GM11168 (cell line): ENCODE measurements around the gene PHAF1.

Experiments
- in situ Hi-C: fragments of 300-500 bp; cut with MboI; formaldehyde crosslinking; loops from one replicate; pipeline ENCODE4 v1.12.0; 2022; ENCODE audit warnings: low sequenced_read_pairs; ENCODE audit not compliant: unreplicated experiment

Gene PHAF1

GRCh38 chr16:67174706-67175231, 65.0 kb downstream of the PHAF1 start:
- in situ Hi-C loops, result no loop called here

DNA sequence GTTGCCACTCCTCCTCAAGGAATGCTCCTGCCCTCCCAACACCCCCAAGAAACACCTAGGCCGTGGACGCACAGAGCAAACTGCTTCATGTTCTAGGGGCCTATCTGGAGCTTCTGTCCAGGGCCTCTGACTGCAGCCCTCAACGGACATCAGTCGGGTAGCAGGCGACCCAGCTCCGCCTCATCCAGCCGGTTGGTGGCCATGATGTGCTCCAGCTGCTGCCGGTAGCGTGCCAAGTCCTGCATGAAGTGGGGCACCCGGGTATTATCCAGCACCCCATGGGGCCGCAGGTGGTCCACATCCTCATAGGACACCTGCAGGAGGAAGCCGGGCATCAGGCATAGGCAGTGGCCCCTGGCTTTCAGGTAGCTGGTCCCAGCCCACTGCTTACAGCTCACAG, 66.9 kb downstream of the PHAF1 start:
- in situ Hi-C loops, result no loop called here

GRCh38 chr16:67177743-67178699, 68.3 kb downstream of the PHAF1 start:
- in situ Hi-C loops, result no loop called here

GRCh38 chr16:67179421-67180080, 69.8 kb downstream of the PHAF1 start:
- in situ Hi-C loops, result no loop called here

DNA sequence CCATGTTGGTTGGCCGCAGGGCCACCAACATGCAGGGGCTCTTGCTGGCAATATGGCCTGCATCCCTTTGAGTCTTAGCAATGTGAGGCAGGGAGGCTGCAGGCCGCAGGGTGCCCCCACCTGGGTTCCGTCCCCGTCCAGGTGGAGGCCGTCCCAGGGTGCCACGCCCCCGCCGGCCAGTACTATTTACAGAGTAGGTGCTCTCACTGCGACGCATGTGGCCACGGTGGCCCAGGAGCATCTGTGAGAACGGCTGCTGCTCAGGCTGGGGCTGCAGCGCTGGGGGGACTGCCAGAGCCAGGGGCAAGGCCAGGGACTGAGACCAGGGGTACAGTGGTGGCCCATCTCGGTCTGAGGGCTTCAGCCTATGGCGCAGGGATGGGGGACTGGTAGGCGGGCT, 70.4 kb downstream of the PHAF1 start:
- in situ Hi-C loops, result no loop called here

- in situ Hi-C loops, result no loop called here
Measured at GRCh38 chr16:67181346-67181745, 71.6 kb downstream of the PHAF1 start.

DNA sequence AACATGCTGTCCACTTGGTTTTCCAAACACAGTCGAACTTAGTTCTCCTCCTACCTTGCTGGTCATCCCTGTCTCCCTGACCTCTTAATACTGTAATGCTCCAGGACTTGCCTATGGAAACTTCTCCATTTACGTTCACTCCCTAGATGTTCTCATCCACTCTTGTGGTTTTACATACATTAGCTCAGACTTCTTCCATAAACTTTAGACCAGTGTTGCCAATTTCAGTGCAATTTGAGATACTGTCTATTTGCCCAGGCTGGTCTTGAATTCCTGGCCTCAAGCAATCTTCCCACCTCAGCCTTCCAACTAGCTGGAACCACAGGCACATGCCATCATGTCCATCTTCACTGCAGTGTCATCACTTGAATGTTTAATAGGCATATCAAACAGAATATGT, 72.5 kb downstream of the PHAF1 start:
- in situ Hi-C loops, result no loop called here

- in situ Hi-C loops, result no loop called here
Measured at GRCh38 chr16:67183284-67183626, 73.5 kb downstream of the PHAF1 start.

DNA sequence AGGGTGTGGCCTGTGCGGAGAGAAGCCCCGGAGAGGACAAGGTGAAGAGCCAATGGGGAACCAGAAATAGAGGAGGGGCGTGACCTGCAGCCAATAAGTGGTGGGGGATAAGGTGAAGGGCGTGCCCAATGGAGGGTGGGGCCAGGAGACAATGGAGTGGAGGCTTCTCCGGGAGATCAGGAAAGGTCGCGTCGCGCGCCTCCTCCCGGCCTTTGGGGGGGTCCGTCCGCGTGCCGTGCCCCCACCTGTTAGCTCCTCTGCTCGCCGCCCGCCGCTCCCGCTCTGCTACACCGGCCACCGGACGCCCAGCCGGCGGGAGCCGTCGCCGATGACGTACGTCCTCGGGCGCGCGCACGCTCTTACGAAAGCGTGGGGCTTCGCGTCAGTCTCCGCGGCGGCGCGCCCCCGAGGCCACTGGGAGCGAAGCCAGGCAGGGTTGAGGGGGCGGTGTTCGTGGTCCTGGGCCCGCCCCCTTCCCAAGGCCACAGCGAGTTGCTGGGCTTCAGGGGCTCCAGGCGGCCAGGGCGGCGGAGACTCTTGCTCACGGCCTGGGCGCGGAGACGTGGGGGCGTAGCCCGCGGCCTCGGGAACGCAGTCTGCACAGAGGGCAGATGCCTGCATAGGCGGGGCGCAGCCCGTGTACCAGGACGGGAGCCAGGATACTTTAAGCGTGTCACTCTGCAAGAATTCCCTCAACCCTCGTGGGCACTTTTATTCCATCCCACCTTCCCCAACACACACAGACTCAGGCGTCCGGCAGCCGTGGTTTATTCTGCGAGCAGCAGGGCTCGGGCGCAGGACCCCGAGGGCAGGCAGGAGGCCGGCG, 74.1 kb downstream of the PHAF1 start, which contains the start of gene MATCAP1:
MATCAP1 (minus strand) TSS at position 337 of the 826 bp plus-strand sequence. CDS start 3,353 bp downstream, outside the sequence.
- in situ Hi-C loops, result no loop called here

DNA sequence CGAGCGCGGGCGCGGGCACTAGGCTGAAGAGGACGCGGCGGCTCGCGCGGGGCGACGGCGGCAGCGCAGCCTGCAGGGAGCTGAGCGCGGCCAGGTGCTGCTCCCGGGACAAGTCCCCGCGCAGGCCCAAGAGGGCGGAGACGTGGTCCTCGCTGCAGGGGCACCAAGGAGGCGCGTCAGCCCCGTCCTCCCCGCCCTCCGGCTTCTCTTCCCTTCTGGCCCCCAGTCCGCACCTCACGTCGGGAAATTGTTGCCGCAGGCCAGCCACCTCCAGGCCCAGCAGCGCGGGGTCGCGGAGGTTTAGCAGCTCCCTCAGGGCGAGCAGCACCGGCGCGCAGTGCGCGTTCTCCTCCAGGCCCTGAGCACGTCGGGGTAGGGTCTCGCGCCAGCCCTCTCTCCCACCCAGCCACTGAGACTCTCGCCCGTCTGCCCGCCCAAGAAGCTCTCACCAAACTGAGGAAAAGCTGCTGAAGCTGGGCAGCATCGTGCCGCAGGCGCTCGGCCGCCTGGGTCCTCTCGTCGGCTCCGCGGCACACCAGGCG, 74.8 kb downstream of the PHAF1 start:
- in situ Hi-C loops, result no loop called here

DNA sequence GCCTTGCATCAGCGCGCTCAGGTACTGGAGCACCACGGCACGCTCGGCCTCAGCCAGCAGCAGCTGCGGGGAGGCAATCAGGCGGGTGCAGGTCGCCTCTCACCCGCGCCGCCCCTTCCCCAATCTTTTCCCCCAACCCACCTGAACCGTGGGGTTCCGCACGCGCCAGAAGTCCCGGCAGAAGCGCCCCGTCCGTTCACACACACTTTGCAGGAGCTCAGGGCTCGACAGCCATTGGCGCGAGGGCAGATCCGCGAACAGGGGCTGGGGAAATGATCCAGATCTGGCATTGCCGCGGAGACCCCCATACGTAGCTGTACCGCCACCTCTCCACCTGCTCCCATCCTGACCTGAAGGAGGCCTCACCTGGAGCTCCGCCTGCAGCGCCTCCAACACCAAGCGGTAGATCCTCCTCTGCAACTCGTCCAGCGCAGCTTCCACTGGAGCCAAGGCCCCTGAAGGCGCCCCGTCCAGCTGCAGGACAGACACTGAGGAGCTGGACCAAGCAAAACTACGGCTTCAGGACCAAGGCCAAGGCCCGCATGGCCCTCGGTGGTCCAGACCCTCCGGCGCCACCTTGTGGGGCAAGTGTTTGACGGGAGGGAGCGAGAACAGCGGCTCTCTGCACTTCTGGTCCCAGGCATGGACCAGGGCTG, 75.4 kb downstream of the PHAF1 start:
- in situ Hi-C loops, result no loop called here

DNA sequence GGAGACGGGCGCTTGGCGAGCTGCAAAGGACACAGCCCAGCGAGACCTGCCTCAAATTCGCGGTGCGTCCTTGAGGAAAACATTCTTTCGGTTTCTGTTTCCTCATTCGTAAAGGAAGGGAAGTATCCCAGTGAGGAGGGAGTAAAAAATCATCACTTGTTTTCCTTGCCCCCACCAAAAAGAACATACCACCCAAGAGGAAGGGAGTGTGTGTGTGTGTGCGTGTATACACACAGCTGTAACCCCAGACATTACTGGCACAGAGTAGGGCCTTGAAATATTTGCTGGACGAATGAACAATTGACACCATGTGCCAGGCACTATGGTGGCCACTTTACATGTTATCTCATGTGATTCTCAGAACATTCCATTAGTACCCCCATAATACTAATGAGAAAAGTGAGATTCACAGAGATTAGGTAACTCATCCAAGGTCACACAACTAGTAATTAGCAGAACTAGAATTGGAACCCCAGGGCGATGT, 76.0 kb downstream of the PHAF1 start:
- in situ Hi-C loops, result no loop called here

DNA sequence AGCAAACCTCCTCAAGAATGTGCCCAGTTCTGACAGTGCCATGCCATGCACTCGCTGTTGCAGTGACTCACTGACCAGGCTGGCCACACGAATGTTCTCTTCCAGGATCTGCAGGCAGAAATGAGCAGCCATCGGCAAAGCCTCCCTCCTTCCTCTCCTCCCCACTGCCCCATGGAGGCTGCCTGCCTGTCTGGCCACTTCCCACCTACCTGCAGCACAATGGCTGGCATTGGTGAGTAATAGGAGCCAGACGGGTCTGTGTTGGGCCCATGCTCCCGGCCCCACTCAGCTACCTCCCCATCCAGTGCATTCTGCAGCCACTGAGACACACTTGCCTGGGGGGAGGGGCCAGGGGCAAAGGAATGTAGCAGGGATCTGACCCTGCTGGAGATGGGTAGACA, 76.8 kb downstream of the PHAF1 start:
- in situ Hi-C loops, result no loop called here

- in situ Hi-C loops, result no loop called here
Measured at GRCh38 chr16:67187175-67187890, 77.6 kb downstream of the PHAF1 start.

- in situ Hi-C loops, result no loop called here
Measured at GRCh38 chr16:67188323-67188722, 78.6 kb downstream of the PHAF1 start.

- in situ Hi-C loops, result no loop called here
Measured at GRCh38 chr16:67188798-67189197, 79.1 kb downstream of the PHAF1 start.

DNA sequence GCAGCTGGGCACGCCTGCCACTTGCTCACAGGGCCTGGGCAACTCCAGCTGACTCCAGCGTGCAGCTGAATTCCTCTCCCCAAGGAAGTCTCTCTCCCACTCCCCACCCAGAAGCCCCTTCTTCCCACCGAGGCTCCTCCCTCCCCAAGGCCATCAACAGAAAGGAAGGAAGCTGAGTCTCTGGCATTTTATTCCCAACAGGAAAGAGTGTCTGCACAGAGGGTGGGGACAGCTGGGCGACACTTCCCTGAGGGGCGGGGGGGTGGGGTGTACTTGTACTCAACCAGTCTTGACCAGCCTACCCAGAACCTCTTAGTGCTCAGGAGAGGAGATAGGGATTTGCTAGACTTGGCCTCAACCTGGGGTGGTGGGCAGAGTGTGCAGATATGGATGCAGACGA, 80.3 kb downstream of the PHAF1 start, which contains the start of gene EXOC3L1:
EXOC3L1 (minus strand) TSS at position 96 of the 400 bp plus-strand sequence. CDS start 460 bp downstream, outside the sequence.
- in situ Hi-C loops, result no loop called here

GRCh38 chr16:67190448-67191399, 81.0 kb downstream of the PHAF1 start:
- in situ Hi-C loops, result no loop called here
